Stimulated activated CD8-positive, alpha-beta memory T cell treated with anti-CD3 and anti-CD28 coated beads, Interleukin-7, amount 100 ng/mL, for 24 hours (primary cell): ENCODE data around the gene HS6ST1.
"Not testable (repeated sequence)": the region's sequence is repeated elsewhere in the genome, so short reads cannot be mapped to it uniquely, and the experiment has no call there.

Experiments
- DNase-seq: peaks from one replicate; pipeline ENCODE4 v3.0.0-alpha.2; 2020; ENCODE audit warnings: low read depth

The HS6ST1 gene

GRCh38 chr2:128268611-128269010 is 50.1 kb downstream of the HS6ST1 start:
- not testable (repeated sequence) for DNase-seq

- not testable (repeated sequence) for DNase-seq
Measured at GRCh38 chr2:128268145-128268544, 50.5 kb downstream of the HS6ST1 start.

GRCh38 chr2:128267649-128268048 is 51.0 kb downstream of the HS6ST1 start:
- not testable (repeated sequence) for DNase-seq

- DNase-seq, result not testable (repeated sequence)
Measured at GRCh38 chr2:128267197-128267596, 51.5 kb downstream of the HS6ST1 start.

- not testable (repeated sequence) for DNase-seq
Measured at GRCh38 chr2:128266463-128266862, 52.2 kb downstream of the HS6ST1 start.

GRCh38 chr2:128265608-128265993 is 53.1 kb downstream of the HS6ST1 start:
- not testable (repeated sequence) for DNase-seq

GRCh38 chr2:128264881-128265607 is 53.6 kb downstream of the HS6ST1 start:
- DNase-seq, result no peak

GRCh38 chr2:128263902-128264331 is 54.8 kb downstream of the HS6ST1 start:
- DNase-seq, result no peak

- no peak for DNase-seq
Measured at GRCh38 chr2:128262315-128263253, 56.1 kb downstream of the HS6ST1 start.

- no peak for DNase-seq
Measured at GRCh38 chr2:128261245-128262128, 57.2 kb downstream of the HS6ST1 start.

- DNase-seq, result no peak
Measured at GRCh38 chr2:128260239-128261138, 58.2 kb downstream of the HS6ST1 start.

GRCh38 chr2:128259585-128259984 is 59.1 kb downstream of the HS6ST1 start:
- no peak for DNase-seq

- no peak for DNase-seq
Measured at GRCh38 chr2:128258218-128258617, 60.5 kb downstream of the HS6ST1 start.

GRCh38 chr2:128252501-128252900 is 66.2 kb downstream of the HS6ST1 start:
- DNase-seq, result no peak

GRCh38 chr2:128252086-128252485 is 66.6 kb downstream of the HS6ST1 start:
- not testable (repeated sequence) for DNase-seq

GRCh38 chr2:128250229-128251025 is 68.2 kb downstream of the HS6ST1 start:
- no peak for DNase-seq

- no peak for DNase-seq
Measured at GRCh38 chr2:128249555-128249954, 69.1 kb downstream of the HS6ST1 start.

GRCh38 chr2:128245813-128246212 is 72.9 kb downstream of the HS6ST1 start:
- no peak for DNase-seq

GRCh38 chr2:128241896-128242295 is 76.8 kb downstream of the HS6ST1 start:
- no peak for DNase-seq
